Measurements from ENCODE around the gene EPHB3.

The EPHB3 gene

DNA sequence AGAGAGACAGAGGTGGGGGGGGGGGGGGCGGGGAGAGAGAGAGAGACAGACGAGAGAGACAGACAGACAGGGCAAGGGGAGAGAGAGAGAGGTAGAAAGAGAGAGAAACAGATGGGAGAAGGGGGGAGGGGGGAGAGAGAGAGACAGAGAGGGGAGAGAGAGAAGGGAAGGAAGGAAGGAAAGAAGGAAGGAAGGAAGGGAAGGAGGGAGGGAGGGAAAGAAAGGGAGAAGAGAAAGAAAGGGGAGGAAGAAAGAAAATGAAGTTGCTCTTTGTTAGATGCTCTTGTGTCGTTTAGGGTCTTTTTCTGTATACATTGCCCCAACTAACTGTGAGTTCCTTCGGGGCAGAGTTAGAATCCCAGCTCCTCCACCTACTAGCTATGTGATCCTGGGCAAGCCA lies 19.0 kb upstream of the EPHB3 start:
- in situ Hi-C loops (cut with HindIII; ENCODE audit: low sequenced_read_pairs) = loop anchor here (5.0 kb wide), 1 partner anchor 170 kb away; no protein-coding TSS in a partner anchor

DNA sequence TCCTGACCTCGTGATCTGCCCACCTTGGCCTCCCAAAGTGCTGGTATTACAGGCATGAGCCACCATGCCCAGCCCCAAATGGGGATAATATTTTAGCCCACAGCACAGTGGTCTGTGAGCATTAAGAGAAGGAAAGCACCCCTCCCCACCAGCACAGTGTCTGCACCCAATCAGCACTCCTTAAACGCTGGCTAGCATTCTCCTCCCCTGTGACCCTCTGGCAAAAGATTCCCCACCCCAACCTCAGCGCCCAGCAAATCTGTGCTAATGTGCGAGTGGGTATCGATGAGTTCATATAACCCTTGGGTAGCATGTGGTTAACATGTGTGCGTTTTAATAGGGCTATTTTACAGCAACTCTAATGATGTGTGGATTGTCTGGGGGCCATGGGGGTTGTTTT lies 18.3 kb upstream of the EPHB3 start:
- in situ Hi-C loops (cut with HindIII; ENCODE audit: low sequenced_read_pairs) = loop anchor here (5.0 kb wide), 1 partner anchor 171 kb away; no protein-coding TSS in a partner anchor

DNA sequence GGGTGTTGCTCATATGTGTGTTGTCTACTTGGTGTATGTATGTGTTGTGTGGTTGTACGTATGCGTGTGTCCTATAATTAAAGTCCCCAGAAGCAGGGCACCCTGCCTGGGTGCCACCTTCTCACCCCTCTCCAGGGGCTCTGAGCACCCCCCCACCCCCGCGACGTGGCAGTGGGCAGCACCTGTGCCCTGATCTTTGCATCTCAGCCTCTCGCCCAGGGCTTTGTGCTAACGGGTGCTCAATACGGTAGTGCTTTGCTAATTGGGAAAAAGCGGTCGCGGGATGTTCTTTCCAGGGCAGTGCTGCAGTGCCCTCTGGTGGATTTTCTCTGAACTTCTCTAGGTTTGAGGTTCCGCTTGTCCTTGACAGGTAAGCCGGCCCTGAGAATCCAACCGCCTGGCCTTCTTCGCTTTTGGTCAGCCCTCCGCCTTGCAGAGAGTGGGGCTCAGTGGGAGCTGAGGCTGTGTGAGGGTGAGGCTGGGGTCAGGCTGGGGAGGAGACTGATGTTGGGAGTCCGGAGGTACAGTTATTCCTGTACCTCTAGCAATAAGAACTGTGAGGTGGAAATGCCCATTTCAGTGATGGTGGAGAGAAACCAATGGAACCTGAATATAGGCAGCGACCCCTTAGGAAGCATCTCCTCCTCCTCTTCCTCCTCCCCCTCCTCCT lies 17.6 kb upstream of the EPHB3 start:
- in situ Hi-C loops (cut with HindIII; ENCODE audit: low sequenced_read_pairs) = loop anchor here (5.0 kb wide), 1 partner anchor 172 kb away; no protein-coding TSS in a partner anchor

DNA sequence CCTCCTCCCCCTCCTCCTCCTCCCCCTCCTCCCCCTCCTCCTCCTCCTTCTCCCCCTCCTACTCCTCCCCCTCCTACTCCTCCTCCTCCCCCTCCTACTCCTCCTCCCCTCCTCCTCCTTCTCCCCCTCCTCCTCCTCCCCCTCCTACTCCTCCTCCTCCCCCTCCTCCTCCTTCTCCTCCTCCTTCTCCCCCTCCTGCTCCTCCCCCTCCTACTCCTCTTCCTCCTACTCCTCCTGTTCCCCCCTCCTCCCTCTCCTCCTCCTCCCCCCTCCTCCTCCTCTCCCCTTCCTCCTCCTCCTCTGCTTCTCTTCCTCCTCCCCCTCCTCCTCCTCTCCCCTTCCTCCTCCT lies 17.1 kb upstream of the EPHB3 start:
- in situ Hi-C loops (cut with HindIII; ENCODE audit: low sequenced_read_pairs) = loop anchor here (5.0 kb wide), 1 partner anchor 172 kb away; no protein-coding TSS in a partner anchor

DNA sequence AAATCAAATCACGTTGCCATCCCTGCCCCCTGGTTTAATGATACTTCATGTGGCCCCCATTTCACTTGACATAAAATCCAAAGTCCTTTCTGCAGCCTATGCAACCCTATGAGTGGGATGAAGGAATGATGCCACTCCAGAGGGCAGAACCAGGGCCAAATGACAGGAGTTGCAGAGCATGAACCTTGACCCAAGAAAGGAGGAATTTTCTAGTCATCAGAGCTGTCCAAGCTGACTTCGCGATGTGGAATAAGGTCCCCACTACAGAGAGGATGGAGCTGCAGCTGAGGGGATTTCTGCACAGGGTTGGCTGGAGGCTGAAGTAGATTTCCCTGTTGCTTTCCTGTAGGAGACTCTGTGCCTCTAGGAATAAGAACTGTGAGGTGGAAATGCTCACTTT lies 15.8 kb upstream of the EPHB3 start:
- in situ Hi-C loops (cut with HindIII; ENCODE audit: low sequenced_read_pairs) = no loop called here

DNA sequence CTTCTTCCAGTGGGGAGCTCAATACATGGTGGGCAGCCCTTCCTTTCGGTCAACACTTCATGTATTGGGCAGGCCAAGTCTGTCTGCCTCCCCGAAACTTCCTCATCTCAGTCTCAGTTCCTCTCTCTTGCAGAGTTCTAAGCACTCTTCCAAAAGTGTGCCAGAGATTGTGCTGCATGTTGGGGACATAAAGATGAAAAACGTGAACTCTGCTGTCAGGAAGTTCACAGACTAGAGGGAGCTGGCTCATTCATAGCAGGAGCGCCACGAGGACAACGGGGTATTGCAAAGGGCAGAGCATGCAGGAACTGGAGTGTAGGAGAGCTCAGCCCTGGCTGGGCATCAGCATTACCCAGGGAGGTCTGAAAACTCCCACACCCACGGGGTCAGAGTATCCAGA lies 15.3 kb upstream of the EPHB3 start:
- in situ Hi-C loops (cut with HindIII; ENCODE audit: low sequenced_read_pairs) = no loop called here

DNA sequence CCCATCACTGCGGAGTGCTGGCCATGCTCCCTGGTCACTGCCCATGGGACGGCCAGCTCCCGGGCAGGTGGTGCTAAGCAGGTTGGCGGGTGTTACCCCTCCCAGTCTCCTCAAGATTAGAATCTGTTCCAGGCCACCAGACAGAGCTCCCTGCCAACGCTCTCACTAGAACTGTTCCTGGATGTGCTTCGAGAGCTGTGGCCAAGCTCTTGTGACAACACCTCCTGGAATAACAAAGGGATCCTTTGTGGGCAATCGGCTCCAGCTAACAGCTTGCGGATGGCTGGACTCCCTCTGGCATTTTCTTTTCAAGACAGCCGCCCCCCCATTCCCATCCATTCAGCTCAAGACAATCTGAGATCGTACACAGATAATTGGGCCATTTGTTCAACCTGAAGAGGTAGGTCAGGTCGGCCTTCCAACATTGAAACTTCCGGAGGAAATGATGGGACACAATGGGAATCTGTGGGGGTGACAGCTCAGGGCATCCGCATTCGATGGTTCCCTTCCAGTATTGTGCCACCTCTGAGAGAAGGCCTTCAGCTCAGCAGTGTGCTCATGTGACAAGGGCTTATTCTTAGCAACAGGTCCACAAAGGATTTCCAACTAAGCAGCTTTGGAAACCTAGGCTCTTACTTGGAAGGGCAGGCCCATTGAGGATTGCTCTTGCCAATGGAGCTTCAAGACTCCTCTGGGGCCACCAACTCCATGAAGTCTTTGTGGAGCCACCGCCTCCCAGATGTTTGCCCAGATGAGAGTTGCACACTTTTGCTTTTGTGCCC lies 11.6 kb upstream of the EPHB3 start:
- in situ Hi-C loops (cut with HindIII; ENCODE audit: low sequenced_read_pairs) = no loop called here

DNA sequence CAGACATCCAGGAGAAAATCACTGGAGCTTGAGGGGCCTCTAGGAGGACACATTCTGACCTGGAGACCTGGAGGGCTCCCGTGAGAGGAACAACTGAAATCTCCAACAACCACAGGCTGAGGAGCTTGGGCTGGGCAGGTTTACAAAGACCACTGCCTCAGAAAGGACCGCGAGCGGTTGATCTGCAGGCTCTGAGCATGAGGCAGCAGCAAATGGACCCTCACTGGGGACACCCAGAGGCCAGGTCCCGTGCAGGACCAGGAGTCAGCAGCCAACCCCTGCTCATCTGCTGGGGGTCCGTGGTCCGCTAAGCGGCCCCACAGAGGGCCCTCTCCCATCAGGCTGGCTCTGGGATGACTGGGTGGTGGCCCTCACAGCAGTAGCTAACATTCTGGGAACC lies 10.5 kb upstream of the EPHB3 start:
- in situ Hi-C loops (cut with HindIII; ENCODE audit: low sequenced_read_pairs) = no loop called here

DNA sequence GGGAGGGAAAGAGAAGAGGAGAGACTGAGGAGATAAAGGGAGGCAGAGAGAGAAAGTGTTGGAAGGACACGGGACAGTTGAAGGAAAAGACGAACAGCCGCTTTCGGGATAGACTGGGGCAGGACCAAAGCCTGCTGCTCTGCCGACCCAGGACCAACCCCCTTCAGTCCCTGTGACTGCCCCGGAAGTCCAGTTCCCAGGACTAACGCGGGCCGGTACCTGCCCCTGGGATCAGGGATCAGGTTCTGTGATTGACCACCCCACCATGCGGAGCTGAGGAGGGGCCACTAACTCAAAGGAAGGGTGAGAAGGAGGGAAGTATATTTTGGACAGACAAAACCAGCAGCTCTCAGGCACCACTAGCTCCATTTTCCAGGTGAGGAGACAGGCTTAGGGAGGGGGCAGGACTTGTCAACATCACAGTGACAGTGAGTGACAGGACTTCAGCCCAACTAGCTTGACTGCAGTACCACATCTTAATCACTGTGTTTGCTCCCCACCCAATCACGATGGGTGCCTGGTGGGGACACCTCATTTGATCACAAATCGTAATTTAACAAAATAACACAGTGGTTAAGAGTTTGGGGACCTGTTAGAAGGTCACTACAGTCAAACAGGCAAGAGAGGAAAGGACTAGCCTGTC lies 9.8 kb upstream of the EPHB3 start:
- in situ Hi-C loops (cut with HindIII; ENCODE audit: low sequenced_read_pairs) = no loop called here

DNA sequence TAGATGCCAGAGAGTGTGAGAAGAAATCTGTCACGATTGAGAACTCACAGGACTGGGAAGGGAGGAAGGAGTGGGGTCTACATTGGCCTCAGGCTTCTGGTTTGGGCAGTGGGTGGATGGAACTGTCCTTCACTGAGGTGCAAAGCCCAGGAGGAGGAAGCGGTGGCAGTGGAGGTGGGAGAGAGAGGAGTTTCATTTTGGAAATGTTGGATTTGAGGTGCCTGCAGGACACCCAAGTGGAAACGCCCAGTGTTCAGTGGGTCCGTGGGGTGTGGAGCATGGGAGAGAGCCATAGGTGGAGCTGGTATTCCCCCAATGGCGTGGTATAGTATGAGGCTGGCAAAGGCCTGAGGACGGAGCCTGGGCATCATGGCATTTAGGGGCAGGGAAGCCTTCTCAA lies 9.3 kb upstream of the EPHB3 start:
- in situ Hi-C loops (cut with HindIII; ENCODE audit: low sequenced_read_pairs) = no loop called here

DNA sequence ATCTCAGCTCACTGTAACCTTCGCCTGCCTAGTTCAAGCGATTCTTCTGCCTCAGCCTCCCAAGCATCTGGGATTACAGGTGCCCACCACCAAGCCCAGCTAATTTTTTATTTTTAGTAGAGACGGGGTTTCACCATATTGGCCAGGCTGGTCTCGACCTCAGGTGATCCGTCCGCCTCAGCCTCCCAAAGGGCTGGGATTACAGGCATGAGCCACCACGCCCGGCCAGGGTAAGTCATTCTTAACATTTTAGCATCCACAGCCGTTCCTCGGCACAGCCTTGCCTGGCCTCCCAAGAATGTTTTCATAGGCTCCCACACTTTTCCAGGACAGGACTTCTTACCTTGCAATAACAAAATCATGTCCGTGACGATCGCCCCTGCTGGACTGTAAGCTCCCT lies 8.7 kb upstream of the EPHB3 start:
- in situ Hi-C loops (cut with HindIII; ENCODE audit: low sequenced_read_pairs) = no loop called here

DNA sequence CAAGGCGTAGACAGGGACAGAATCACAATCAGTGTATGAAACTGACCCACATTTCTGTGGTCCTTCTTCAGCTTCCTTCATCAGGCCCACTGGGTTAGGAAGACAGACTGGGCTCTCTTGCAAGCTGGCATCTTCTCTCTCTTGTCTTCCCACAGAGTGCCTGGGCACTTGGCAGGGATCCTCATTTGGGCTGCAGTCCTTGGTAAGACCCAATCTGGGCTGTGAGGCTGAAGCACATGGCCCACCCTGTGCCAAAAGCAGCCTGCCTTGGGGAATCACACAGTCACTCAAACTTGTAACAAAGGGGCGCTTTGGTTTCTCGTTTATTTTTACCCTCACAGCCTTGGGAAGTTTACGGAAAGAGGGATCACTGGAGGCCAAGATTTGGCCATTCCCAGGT lies 8.2 kb upstream of the EPHB3 start:
- in situ Hi-C loops (cut with HindIII; ENCODE audit: low sequenced_read_pairs) = no loop called here

DNA sequence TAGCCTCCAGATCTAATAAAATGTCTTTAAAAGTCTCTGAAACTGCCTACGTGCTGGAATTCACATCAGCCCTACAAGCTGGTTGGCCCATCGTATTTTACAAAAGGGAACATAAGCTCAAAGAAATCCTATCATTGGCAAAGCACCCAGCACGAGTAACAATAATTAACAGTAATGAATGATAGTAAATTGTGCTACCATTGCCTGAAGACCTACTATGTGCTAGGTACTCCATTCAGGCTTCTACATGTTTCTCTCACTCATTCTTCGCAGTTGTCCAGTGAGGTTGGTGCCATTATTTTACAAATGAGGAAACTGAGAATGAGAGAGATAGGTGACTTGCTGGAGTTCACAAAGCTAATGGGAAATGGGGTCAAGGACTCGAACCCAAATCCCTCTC lies 7.1 kb upstream of the EPHB3 start:
- in situ Hi-C loops (cut with HindIII; ENCODE audit: low sequenced_read_pairs) = no loop called here

DNA sequence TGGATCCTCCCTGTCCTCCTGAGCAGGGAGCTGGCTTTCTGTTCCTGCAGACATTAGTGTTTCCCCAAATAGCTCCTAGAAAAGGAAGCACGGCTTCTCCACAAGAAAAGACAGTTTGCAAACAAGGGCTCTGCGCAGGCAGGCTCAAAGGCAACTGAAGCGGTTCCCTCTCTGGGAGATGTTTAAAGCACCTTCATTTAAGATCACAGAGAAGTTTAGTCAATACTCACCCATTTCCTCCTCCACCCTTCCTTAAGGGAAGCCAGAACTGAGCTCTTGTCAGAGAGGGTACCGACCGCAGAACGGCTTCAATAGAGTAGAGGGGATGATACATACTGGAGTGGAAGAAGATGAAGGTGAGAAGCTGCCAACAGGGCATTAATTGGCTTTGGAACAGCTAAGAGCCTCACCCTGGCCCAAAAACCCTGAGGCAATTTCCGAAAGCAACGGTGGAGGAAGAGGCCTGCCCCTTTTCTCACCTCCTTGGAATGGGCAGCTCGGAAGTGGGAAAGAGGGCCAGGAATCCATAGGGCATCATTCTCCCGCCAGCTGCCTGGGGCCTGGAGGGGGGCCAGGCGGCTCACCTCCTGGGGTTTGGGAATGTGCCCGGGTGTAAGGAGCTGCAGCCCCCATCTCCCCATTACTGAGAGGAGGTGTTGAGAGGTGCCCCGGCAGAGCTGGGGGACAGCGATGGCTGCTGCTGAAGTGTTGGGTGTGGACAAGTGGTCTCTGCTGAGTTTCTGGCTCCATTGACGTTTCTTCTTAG lies 4.8 kb upstream of the EPHB3 start:
- in situ Hi-C loops (cut with HindIII; ENCODE audit: low sequenced_read_pairs) = no loop called here

DNA sequence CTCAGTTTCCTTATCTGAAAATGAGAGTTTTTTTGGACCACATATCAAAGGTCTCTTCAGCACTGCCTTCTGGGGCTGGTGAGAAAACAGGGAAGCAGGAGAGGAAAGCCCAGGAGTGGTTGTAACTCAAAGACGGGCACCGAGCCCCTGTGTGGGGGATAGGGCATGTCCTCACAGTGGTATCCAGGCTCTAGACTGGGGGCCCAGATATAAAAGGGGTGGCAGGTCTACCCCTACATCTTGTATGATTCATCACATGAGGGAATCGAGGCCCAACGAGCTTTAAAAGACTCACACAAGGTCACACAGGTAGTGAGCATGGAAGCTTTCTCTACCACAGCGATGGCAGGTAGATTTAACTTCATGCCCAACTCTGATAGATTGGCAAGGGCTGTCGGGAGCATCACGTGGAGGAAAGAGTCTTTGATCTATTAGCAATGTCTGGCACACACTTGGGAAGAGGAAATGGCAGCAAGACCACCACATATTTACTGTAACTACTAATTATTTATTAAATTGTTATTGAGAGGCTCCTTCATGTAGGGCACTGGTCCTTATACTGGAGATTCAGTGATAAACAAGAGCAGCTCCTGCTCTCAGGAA lies 4.1 kb upstream of the EPHB3 start:
- in situ Hi-C loops (cut with HindIII; ENCODE audit: low sequenced_read_pairs) = no loop called here

DNA sequence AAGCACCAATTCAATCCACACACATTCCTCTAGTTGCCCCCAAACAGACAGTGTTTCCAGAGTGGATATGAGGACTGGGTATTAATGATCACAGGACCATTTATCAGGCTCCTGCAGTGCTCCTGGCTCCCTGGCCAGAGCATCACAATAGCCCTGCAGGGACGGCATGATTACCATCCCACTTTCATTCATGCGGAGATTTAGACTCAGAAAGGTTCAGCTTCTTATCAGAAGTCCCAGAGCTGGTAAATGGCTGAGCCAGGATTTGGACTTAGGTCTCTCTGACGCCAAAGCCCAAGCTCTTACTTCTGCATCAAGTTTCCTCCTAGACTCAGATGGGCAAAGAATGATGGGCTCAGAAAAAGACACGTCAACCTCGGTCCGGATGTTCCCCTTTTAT lies 2.9 kb upstream of the EPHB3 start:
- in situ Hi-C loops (cut with HindIII; ENCODE audit: low sequenced_read_pairs) = no loop called here

DNA sequence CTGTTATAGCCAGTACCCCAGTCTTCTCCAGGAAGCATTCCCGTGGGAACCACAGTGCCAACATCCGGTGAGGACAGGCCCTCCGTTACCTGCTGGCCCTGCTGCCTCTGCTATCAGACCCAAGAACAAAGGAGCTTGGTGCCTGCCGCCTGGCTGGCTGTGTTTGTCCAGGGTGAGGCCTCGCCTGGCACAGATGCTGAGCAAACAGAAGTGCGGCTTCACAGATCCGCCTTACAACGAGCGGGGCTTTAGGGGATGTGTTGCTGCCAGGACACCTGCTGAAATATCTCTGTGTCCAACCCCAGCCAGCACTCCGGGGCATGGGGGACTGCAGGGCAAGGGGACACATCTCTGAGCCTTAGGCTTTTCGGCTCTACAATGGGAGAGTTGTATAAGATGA lies 2.2 kb upstream of the EPHB3 start:
- in situ Hi-C loops (cut with HindIII; ENCODE audit: low sequenced_read_pairs) = no loop called here

DNA sequence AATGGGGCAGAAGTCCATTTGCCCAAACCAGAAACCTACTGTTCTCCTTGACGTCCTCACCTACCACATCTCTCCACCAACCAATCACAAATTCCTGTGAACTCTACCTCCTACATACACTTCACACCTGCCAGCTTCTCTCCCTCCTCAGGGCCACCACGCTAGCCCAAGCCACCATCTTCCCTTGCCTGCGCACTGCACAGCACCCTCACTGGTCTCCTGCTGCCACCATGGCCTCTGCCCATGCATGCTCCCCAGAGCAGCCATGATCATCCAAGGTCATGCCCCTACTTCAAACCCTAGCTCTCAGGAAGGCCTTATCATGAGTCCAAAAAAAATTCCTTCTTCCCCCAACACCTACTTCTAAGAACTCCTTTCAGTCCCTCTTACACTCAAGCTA lies 1.1 kb upstream of the EPHB3 start:
- in situ Hi-C loops (cut with HindIII; ENCODE audit: low sequenced_read_pairs) = no loop called here

DNA sequence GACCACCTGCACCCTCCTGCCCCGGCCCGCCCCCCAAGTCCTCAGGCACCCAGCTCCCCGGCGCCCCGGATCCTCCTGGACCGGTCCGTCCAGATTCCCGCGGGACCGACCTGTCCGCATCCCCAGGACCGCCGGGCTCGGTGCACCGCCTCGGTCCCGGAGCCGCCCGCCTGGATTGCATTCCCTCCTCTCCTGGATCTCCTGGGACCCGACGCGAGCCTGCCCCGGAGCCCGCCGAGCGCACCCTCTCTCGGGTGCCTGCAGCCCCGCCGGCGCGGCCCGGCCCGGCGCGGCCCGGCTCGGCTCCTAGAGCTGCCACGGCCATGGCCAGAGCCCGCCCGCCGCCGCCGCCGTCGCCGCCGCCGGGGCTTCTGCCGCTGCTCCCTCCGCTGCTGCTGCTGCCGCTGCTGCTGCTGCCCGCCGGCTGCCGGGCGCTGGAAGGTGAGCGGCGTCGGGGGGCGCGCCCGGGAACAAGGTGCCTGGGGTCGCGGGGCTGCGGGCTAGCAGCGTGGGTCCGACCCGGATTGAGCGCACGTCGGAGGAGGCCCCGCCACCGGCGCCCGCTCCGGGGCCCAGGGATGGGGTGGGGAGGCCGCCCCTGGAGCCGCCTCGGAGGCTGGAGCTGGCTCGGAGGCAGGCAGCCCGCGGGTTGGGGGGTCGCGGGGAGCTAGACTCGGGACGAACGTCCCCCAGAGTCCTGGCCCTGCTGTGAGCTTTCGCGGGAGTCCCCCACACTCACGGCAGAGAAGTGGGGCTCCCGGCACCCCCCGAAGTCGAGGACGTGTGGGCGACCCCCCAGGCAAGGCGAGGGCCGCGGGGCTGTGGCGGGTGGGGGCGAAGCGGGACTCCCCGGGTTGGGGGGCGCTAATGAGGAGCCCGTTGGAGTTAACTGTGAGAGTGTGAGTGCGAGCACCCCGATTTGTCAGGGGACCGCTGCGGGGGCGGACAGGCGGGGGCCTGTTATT lies 610 bp downstream of the EPHB3 start:
- in situ Hi-C loops (cut with HindIII; ENCODE audit: low sequenced_read_pairs) = no loop called here

Data from endothelial cell of hepatic sinusoid (primary cell).